HG03460 (cell line): Measurements from ENCODE around the gene SPAG16.

Source experiments
- ATAC-seq: cut with Tn5 transposase; IDR thresholded peaks from one replicate; pipeline ENCODE4 v1.9.1; 2021; ENCODE audit not compliant: unreplicated experiment

The SPAG16 gene

GRCh38 chr2:213537579-213537978 lies 253.3 kb downstream of the SPAG16 start:
- ATAC-seq = no peak

DNA sequence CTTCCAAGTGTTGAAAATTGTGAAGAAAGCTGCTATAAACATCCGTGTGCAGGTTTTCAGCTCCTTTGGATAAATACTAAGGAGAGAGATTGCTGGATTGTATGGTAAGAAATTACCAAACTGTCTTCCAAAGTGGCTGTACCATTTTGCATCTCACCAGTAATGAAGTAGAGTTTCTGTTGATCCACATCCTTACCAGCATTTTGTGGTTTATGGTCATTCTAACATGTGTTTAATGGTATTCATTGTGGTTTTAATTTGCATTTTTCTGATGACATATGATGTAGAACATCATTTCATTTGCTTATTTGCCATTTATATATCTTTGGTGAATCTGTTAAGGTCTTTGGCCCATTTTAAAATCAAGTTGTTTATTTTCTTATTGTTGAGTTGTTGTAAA lies 260.7 kb downstream of the SPAG16 start:
- no peak for ATAC-seq

- no peak for ATAC-seq
Measured at GRCh38 chr2:213545481-213545880, 261.2 kb downstream of the SPAG16 start.

- no peak for ATAC-seq
Measured at GRCh38 chr2:213545964-213546475, 261.8 kb downstream of the SPAG16 start.

DNA sequence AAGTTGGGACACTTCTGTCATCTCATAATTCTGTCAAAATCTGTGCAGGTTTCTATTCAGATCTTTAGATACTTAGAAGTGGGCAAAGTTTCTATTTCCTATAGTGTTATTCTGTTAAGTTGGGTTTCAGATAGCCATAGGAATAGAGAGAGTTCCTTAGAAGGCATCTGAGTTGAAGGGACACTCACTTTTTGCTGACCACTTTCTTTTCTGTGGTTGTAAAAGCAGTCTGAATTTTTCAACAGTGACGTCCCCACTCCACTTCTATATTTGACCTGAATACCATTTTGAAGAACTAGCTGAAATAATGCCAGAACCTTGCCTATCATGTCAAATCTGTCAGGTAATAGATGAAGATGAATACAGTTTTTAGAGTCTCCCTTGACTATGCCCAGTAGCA lies 267.3 kb downstream of the SPAG16 start:
- ATAC-seq = no peak

DNA sequence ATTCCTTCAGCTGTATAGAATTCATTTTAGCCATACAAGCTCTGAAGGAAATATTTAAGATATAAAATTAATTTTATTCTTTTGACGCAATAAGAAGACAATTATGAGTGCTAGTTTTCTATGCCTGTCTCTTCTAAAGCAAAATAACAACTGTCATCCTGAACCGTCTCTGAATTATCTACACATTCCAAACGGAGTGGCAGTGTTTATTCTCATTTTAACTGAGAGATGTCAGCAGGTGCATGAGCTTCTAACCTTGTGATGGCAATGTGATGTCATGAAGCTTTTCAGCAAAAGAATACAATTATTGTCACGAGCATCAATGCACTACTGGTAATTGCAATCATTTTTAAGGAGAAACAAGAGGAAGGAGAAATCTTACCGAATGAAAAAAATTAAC lies 274.8 kb downstream of the SPAG16 start:
- ATAC-seq = no peak

DNA sequence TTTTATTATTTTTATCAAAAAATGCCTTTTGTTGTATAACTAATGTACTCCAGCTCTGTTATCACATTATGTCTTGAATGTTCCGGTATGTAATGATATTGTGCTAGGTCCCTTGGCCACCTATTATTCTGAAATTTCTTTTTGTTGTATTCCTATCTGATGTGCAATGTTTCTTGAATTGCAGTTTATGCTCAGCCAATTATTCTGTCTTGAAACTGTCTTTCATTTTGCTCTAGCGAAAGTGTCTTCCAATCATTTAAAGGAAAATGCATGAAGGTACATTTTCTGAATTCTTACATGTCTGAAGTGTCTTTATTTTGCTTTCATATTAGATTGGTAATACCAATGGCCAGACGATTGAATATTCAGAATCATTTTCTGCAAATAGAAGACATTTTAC lies 277.5 kb downstream of the SPAG16 start:
- no peak for ATAC-seq

DNA sequence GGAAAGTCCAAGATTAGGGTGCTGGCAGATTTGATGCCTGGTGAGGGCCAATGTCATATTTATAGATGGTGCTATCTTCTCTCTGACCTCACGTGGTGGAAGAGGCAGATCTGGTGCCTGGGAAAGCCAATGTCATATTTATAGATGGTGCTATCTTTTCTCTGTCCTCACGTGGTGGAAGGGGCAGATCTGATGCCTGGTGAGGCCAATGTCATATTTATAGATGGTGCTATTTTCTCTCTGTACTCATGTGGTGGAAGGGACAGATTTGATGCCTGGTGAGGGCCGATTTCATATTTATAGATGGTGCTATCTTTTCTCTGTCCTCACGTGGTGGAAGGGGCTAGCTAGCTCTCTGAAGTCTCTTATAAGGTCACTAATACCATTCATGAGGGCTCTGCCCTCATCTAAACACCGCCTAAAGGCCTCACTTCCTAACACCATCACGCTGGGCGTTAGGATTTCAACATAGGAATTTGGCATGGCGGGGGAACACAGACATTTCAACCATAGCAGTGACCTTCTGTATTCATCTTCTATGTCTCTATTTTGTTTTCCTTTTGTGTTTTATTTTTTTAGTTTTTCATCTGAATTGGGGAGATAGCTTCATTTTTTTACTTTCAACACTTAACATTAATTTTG lies 278.4 kb downstream of the SPAG16 start:
- no peak for ATAC-seq

GRCh38 chr2:213566846-213567245 lies 282.6 kb downstream of the SPAG16 start:
- no peak for ATAC-seq

- no peak for ATAC-seq
Measured at GRCh38 chr2:213609570-213610170, 325.4 kb downstream of the SPAG16 start.

- ATAC-seq = no peak
Measured at GRCh38 chr2:213627054-213627710, 342.9 kb downstream of the SPAG16 start.

- ATAC-seq = no peak
Measured at GRCh38 chr2:213627835-213628460, 343.7 kb downstream of the SPAG16 start.

DNA sequence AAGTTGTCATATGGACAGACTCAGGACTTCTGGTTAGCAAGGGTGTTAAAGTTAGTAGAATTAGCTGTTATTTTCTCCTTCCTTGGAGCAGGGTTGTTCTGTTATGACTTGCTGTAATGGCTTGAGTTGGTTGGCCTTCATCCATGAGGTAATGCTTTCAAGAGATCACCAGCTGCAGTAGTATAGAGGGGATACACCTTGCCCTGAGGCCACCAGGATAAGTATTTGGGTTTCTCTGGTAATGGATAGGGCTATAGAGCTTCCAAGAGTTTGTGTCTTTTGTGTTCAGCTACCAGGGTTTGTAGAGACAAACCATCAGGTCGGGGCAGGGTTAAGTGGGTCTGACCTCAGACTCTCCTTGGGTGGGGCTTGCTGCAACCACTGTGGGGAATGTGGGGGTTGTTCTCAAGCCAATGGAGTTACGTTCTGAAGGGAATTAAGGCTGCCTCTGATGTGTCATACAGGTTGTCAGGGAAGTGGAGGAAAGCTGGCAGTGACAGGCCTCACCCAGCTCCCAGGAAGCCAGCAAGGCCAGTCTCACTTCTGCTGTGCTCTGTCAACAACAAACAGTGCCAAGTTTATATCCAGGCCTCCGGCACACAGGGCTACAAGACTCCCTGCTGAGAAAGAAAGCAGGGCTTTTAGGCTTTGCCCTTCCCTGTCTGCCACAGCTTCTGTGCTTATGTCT lies 356.6 kb downstream of the SPAG16 start:
- ATAC-seq = no peak

GRCh38 chr2:213644926-213645325 lies 360.7 kb downstream of the SPAG16 start:
- no peak for ATAC-seq

GRCh38 chr2:213649176-213649575 lies 364.9 kb downstream of the SPAG16 start:
- ATAC-seq = no peak

DNA sequence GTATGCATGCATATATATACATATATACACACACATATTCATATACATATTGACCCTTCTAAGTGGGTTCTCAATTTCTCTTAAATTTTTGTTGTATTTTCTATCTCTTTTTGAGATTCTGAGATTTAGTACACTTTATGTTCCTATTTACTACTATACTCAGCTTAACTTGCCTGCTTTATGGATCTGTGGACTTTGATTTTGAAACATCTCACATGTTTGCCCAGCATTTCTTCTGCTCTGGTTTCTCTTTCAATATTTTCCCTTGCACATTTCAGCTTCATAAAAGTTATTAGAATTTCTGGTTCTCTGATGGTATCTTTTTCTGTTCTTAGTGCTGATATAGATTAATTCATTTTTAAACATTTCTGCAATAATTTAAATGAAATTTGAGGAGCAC lies 380.6 kb downstream of the SPAG16 start:
- ATAC-seq = no peak

DNA sequence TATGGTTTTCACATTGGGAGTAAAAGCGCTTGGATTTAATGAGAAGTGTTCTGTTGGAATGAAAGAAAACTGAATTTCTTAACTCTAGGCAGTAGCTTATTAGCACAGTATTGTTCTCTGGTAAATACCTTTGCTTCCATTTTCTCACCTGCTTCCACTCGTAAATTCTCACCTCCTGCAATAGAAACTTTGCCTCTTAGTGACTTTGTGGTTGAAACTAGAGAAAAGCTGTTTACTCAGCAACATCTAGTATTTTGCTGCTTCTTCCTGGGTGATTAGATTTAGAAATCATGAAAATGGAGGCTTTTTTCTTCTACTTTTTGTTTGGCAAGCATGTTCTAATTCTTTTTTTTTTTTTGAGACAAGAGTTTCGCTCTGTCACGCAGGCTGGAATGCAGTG lies 385.4 kb downstream of the SPAG16 start:
- ATAC-seq = no peak

GRCh38 chr2:213678437-213679218 lies 394.4 kb downstream of the SPAG16 start:
- ATAC-seq = no peak

DNA sequence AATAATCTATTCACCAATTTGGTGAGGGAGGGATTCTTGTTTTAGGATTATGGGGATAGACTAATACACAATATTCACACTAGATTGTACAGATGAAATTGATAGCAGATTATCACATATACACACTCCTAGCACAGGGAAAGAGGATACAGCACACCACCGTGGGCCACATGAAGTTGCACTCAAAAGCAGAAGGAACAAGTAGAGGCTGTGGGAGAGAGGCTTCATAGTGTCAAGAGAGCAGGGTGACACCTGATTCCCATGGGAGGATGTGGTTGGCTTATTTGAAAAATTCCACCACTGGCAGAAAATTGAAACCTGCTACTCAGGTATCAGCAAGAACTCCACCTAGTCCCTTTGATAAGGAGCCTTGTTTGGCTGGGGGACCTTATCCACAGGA lies 395.6 kb downstream of the SPAG16 start:
- ATAC-seq = no peak

DNA sequence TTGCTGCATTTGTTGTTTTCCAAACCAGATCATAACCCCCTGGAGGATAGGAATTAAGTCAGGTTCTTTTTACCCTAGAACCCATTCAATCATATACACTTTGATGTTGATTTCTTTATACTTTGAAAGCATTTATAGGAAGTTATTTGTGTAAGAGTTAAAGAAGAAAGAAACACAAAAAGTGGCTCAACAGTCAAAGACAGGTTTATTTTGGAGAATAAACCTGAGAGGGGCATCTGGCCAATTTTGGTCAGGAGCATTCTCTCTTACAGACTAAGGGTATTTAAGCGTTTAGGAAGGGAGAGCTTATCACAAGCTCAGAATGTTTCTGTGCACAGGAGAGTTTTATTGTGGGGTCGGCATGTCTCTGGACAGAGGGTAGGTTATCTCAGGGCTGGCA lies 398.0 kb downstream of the SPAG16 start:
- ATAC-seq = no peak

DNA sequence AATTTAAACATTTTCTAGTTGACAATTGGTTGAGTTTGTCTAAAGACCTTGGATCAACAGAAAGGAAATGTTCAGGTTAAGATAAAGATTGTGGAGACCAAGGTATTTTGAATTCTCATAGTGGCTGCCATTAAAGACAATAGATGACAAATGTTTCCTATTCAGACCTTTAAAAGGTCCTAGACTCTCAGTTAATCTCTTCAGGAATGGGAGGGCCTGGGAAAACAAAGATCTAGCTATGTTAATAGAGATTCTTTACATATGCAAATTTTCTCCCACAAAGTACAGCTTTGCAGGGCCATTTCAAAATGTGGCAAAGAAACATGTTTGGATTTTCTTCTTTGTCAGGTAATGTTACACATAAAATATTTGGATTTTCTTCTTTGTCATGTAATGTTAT lies 403.9 kb downstream of the SPAG16 start:
- no peak for ATAC-seq
